ENCODE results near the gene HPCAL1.

- TF ChIP-seq, protein P1, sequence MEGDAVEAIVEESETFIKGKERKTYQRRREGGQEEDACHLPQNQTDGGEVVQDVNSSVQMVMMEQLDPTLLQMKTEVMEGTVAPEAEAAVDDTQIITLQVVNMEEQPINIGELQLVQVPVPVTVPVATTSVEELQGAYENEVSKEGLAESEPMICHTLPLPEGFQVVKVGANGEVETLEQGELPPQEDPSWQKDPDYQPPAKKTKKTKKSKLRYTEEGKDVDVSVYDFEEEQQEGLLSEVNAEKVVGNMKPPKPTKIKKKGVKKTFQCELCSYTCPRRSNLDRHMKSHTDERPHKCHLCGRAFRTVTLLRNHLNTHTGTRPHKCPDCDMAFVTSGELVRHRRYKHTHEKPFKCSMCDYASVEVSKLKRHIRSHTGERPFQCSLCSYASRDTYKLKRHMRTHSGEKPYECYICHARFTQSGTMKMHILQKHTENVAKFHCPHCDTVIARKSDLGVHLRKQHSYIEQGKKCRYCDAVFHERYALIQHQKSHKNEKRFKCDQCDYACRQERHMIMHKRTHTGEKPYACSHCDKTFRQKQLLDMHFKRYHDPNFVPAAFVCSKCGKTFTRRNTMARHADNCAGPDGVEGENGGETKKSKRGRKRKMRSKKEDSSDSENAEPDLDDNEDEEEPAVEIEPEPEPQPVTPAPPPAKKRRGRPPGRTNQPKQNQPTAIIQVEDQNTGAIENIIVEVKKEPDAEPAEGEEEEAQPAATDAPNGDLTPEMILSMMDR (IDR thresholded peaks at IDR 0.05; ENCODE audit: extremely low read depth in 1 of 2, insufficient read depth in 1 of 2, low read depth in 1 of 2, low read length in 2 of 2) = peak; percentile 26 to 53
- TF ChIP-seq POLR2A (IDR thresholded peaks at IDR 0.05; ENCODE audit: low read depth, low read length) = peak; percentile 89
Observed at GRCh38 chr2:10302479-10303180, at the start of gene HPCAL1.

All from endothelial cell of umbilical vein (primary cell).